WTC11 (cell line): ENCODE measurements around the gene SPAG9. TPM values are rescaled to one million over a fixed set of nuclear protein-coding genes. Genes with fewer than 3 reads are reported as not detected.
A peak's percentile ranks its signal among the peaks of the same experiment; 100 is the strongest.

ENCODE experiments used
- ATAC-seq: fragments of 200-7000 bp; cut with Tn5 transposase; 2 replicates; pipeline ENCODE4 v1.10.0; 2021; ENCODE audit warnings: mild to moderate bottlenecking, moderate library complexity
- CTCF ChIA-PET: fragments of 300-600 bp; sonication (Branson Sonifier 250); formaldehyde crosslinking; loops from one replicate; lab custom pipeline; 2021; ENCODE audit warnings: antibody characterized with exemption; lab: Charles Lee
- POLR2A ChIA-PET: fragments of 350-600 bp; sonication (Branson Sonifier 250); formaldehyde crosslinking; loops from one replicate; lab custom pipeline; 2021; ENCODE audit warnings: antibody characterized with exemption; lab: Charles Lee
- DNase-seq: peaks from one replicate; pipeline ENCODE4 v3.0.0; 2021; ENCODE audit warnings: low spot score
- H3K27ac Mint-ChIP-seq: 2 replicates; pipeline ENCODE4 v1.8.0; 2021; ENCODE audit warnings: mixed read lengths
- H3K27me3 Mint-ChIP-seq: 2 replicates; pipeline ENCODE4 v1.8.0; 2021; ENCODE audit warnings: low read depth, mild to moderate bottlenecking, moderate library complexity, mixed read lengths
- H3K36me3 Mint-ChIP-seq: 2 replicates; pipeline ENCODE4 v1.8.0; 2021; ENCODE audit warnings: mixed read lengths
- H3K4me1 Mint-ChIP-seq: 2 replicates; pipeline ENCODE4 v1.8.0; 2022; ENCODE audit warnings: mixed read lengths
- H3K4me3 Mint-ChIP-seq: 2 replicates; pipeline ENCODE4 v1.8.0; 2021; ENCODE audit warnings: mild to moderate bottlenecking, moderate library complexity, mixed read lengths
- H3K9me3 Mint-ChIP-seq: 2 replicates; pipeline ENCODE4 v1.8.0; 2021; ENCODE audit warnings: mixed read lengths
- ESRRA ChIP-seq: sonication (generic); formaldehyde crosslinking; IDR thresholded peaks from 2 replicates; pipeline ENCODE4 v1.8.1; 2022; ENCODE audit warnings: mild to moderate bottlenecking, missing genetic modification reagents, borderline replicate concordance
- FOXK1 ChIP-seq: sonication (generic); formaldehyde crosslinking; IDR thresholded peaks from 2 replicates; pipeline ENCODE4 v1.8.0; 2022; ENCODE audit warnings: mild to moderate bottlenecking, moderate library complexity, missing genetic modification reagents
- FOXP1 ChIP-seq: sonication (generic); formaldehyde crosslinking; IDR thresholded peaks from 2 replicates; pipeline ENCODE4 v1.8.0; 2022; ENCODE audit warnings: missing genetic modification reagents, mild to moderate bottlenecking, moderate library complexity, borderline replicate concordance
- GABPB1 ChIP-seq: sonication (generic); formaldehyde crosslinking; IDR thresholded peaks from 2 replicates; pipeline ENCODE4 v1.8.1; 2023; ENCODE audit warnings: mild to moderate bottlenecking, missing genetic modification reagents
- HMGA2 ChIP-seq: fragments of 250-450 bp; sonication (Bioruptor Pico); IDR thresholded peaks from 2 replicates; pipeline ENCODE4 v1.4.0; 2021; ENCODE audit warnings: mild to moderate bottlenecking, moderate library complexity
- MXD4 ChIP-seq: fragments of 250-450 bp; sonication (Bioruptor Pico); IDR thresholded peaks from 2 replicates; pipeline ENCODE4 v1.8.0; 2021; ENCODE audit warnings: mild to moderate bottlenecking, moderate library complexity, borderline replicate concordance
- NFATC4 ChIP-seq: fragments of 250-450 bp; sonication (Bioruptor Pico); IDR thresholded peaks from 2 replicates; pipeline ENCODE4 v1.9.0; 2021; ENCODE audit warnings: mild to moderate bottlenecking
- OVOL2 ChIP-seq: fragments of 250-450 bp; sonication (Bioruptor Pico); IDR thresholded peaks from 2 replicates; pipeline ENCODE4 v1.9.0; 2021; ENCODE audit warnings: mild to moderate bottlenecking, borderline replicate concordance
- PRRX2 ChIP-seq: fragments of 250-450 bp; sonication (Bioruptor Pico); IDR thresholded peaks from 2 replicates; pipeline ENCODE4 v1.8.0; 2021; ENCODE audit warnings: mild to moderate bottlenecking
- RORB ChIP-seq: fragments of 250-450 bp; sonication (Bioruptor Pico); IDR thresholded peaks from 2 replicates; pipeline ENCODE4 v1.9.0; 2021; ENCODE audit warnings: mild to moderate bottlenecking
- SMAD3 ChIP-seq: sonication (generic); formaldehyde crosslinking; IDR thresholded peaks from 2 replicates; pipeline ENCODE4 v1.8.0; 2022; ENCODE audit warnings: missing genetic modification reagents, mild to moderate bottlenecking, borderline replicate concordance
- TEAD1 ChIP-seq: sonication (generic); formaldehyde crosslinking; IDR thresholded peaks from 2 replicates; pipeline ENCODE4 v1.8.0; 2022; ENCODE audit warnings: mild to moderate bottlenecking, missing genetic modification reagents
- TEAD4 ChIP-seq: sonication (generic); formaldehyde crosslinking; IDR thresholded peaks from 2 replicates; pipeline ENCODE4 v1.8.0; 2022; ENCODE audit warnings: mild to moderate bottlenecking, missing genetic modification reagents
- ZNF121 ChIP-seq: sonication (generic); formaldehyde crosslinking; IDR thresholded peaks from 2 replicates; pipeline ENCODE4 v1.8.0; 2023; ENCODE audit warnings: missing genetic modification reagents
- ZNF396 ChIP-seq: fragments of 250-450 bp; sonication (Bioruptor Pico); IDR thresholded peaks from 2 replicates; pipeline ENCODE4 v1.8.0; 2021; ENCODE audit warnings: mild to moderate bottlenecking, moderate library complexity, borderline replicate concordance
- ZNF416 ChIP-seq: fragments of 250-450 bp; sonication (Bioruptor Pico); IDR thresholded peaks from 2 replicates; pipeline ENCODE4 v1.9.0; 2021; ENCODE audit warnings: mild to moderate bottlenecking, inconsistent platforms
- total RNA-seq: library from RNA; stranded (reverse); gene quantifications from 3 replicates; pipeline ENCODE4 v1.2.3, GENCODE V29; 2021
- TF ChIP-seq, protein P1 (sequence below): sonication (generic); formaldehyde crosslinking; IDR thresholded peaks from 2 replicates; pipeline ENCODE4 v1.8.1; 2023; ENCODE audit warnings: mild to moderate bottlenecking, moderate library complexity, missing genetic modification reagents
- TF ChIP-seq, protein P2 (sequence below): sonication (generic); formaldehyde crosslinking; IDR thresholded peaks from 2 replicates; pipeline ENCODE4 v1.8.1; 2023; ENCODE audit warnings: mild to moderate bottlenecking, missing genetic modification reagents
- TF ChIP-seq, protein P3 (sequence below): sonication (generic); formaldehyde crosslinking; IDR thresholded peaks from 2 replicates; pipeline ENCODE4 v1.8.1; 2023; ENCODE audit warnings: mild to moderate bottlenecking, missing genetic modification reagents, moderate library complexity
- TF ChIP-seq, protein P4 (sequence below): fragments of 250-450 bp; sonication (Bioruptor Pico); IDR thresholded peaks from 2 replicates; pipeline ENCODE4 v1.8.0; 2021; ENCODE audit warnings: mild to moderate bottlenecking
- TF ChIP-seq, protein P5 (sequence below): fragments of 250-450 bp; sonication (Bioruptor Pico); IDR thresholded peaks from 2 replicates; pipeline ENCODE4 v2.1.2; 2022; ENCODE audit warnings: mild to moderate bottlenecking, moderate library complexity
- TF ChIP-seq, protein P6 (sequence below): sonication (generic); formaldehyde crosslinking; IDR thresholded peaks from 2 replicates; pipeline ENCODE4 v1.8.0; 2023; ENCODE audit warnings: missing genetic modification reagents, mild to moderate bottlenecking, borderline replicate concordance
- TF ChIP-seq, protein P7 (sequence below): sonication (generic); formaldehyde crosslinking; IDR thresholded peaks from 2 replicates; pipeline ENCODE4 v1.8.0; 2022; ENCODE audit warnings: mild to moderate bottlenecking, missing genetic modification reagents

SPAG9 gene
- total RNA-seq, 1 experiment from 2014 or later = 51.9 TPM

DNA sequence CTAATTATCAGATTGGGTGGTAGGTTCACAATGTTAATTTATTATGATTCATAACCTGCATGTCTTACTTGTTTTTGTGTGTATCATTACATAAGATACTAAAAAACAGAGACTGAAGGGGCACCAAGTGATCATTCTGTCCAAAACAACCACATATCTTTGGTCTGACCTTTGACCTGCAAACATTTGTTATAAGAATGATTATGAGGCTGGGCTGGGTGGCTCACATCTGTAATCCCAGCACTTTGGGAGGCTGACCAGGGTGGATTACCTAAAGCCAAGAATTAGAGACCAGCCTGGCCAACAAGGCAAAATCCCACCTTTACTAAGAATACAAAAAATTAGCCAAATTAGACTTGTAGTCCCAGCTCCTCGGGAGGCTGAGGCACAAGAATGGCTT is 116.4 kb downstream of the SPAG9 start:
- no peak overlapping the region for H3K27ac Mint-ChIP-seq
- DNase-seq = no peak
- ATAC-seq = no peak
- H3K4me3 Mint-ChIP-seq = no peak overlapping the region
- peaks cover 14% of the 10 kb centered on the region for H3K36me3 Mint-ChIP-seq
- H3K9me3 Mint-ChIP-seq = no peaks in the 10 kb centered on the region
- no peak for TF ChIP-seq ZNF121 (CRISPR knock-in tag)
- TF ChIP-seq, protein P1, sequence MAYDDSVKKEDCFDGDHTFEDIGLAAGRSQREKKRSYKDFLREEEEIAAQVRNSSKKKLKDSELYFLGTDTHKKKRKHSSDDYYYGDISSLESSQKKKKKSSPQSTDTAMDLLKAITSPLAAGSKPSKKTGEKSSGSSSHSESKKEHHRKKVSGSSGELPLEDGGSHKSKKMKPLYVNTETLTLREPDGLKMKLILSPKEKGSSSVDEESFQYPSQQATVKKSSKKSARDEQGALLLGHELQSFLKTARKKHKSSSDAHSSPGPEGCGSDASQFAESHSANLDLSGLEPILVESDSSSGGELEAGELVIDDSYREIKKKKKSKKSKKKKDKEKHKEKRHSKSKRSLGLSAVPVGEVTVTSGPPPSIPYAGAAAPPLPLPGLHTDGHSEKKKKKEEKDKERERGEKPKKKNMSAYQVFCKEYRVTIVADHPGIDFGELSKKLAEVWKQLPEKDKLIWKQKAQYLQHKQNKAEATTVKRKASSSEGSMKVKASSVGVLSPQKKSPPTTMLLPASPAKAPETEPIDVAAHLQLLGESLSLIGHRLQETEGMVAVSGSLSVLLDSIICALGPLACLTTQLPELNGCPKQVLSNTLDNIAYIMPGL = no peak
- TF ChIP-seq ESRRA (CRISPR knock-in tag) = no peak
- TF ChIP-seq, protein P2, sequence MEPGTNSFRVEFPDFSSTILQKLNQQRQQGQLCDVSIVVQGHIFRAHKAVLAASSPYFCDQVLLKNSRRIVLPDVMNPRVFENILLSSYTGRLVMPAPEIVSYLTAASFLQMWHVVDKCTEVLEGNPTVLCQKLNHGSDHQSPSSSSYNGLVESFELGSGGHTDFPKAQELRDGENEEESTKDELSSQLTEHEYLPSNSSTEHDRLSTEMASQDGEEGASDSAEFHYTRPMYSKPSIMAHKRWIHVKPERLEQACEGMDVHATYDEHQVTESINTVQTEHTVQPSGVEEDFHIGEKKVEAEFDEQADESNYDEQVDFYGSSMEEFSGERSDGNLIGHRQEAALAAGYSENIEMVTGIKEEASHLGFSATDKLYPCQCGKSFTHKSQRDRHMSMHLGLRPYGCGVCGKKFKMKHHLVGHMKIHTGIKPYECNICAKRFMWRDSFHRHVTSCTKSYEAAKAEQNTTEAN (CRISPR knock-in tag) = no peak
- TF ChIP-seq NFATC4 = no peak
- TF ChIP-seq ZNF396 (CRISPR knock-in tag) = no peak
- TF ChIP-seq, protein P3, sequence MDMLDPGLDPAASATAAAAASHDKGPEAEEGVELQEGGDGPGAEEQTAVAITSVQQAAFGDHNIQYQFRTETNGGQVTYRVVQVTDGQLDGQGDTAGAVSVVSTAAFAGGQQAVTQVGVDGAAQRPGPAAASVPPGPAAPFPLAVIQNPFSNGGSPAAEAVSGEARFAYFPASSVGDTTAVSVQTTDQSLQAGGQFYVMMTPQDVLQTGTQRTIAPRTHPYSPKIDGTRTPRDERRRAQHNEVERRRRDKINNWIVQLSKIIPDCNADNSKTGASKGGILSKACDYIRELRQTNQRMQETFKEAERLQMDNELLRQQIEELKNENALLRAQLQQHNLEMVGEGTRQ (CRISPR knock-in tag) = no peak
- TF ChIP-seq, protein P4, sequence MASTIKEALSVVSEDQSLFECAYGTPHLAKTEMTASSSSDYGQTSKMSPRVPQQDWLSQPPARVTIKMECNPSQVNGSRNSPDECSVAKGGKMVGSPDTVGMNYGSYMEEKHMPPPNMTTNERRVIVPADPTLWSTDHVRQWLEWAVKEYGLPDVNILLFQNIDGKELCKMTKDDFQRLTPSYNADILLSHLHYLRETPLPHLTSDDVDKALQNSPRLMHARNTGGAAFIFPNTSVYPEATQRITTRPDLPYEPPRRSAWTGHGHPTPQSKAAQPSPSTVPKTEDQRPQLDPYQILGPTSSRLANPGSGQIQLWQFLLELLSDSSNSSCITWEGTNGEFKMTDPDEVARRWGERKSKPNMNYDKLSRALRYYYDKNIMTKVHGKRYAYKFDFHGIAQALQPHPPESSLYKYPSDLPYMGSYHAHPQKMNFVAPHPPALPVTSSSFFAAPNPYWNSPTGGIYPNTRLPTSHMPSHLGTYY = no peak
- TF ChIP-seq SMAD3 (CRISPR knock-in tag) = no peak
- TF ChIP-seq HMGA2 (CRISPR knock-in tag) = no peak
- no peak for TF ChIP-seq TEAD4 (CRISPR knock-in tag)
- TF ChIP-seq OVOL2 (CRISPR knock-in tag) = no peak
- TF ChIP-seq RORB (CRISPR knock-in tag) = no peak
- no peak for TF ChIP-seq MXD4
- TF ChIP-seq, protein P5, sequence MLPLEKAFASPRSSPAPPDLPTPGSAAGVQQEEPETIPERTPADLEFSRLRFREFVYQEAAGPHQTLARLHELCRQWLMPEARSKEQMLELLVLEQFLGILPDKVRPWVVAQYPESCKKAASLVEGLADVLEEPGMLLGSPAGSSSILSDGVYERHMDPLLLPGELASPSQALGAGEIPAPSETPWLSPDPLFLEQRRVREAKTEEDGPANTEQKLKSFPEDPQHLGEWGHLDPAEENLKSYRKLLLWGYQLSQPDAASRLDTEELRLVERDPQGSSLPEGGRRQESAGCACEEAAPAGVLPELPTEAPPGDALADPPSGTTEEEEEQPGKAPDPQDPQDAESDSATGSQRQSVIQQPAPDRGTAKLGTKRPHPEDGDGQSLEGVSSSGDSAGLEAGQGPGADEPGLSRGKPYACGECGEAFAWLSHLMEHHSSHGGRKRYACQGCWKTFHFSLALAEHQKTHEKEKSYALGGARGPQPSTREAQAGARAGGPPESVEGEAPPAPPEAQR (CRISPR knock-in tag) = no peak
- POLR2A ChIA-PET = no interaction called here
- no peaks in the 10 kb centered on the region for H3K27me3 Mint-ChIP-seq
- CTCF ChIA-PET = interaction anchor here (1.2 kb wide), 1 partner anchor 221 kb away, joined by 3 read pairs; no protein-coding TSS in a partner anchor
- H3K4me1 Mint-ChIP-seq = no peaks in the 10 kb centered on the region

DNA sequence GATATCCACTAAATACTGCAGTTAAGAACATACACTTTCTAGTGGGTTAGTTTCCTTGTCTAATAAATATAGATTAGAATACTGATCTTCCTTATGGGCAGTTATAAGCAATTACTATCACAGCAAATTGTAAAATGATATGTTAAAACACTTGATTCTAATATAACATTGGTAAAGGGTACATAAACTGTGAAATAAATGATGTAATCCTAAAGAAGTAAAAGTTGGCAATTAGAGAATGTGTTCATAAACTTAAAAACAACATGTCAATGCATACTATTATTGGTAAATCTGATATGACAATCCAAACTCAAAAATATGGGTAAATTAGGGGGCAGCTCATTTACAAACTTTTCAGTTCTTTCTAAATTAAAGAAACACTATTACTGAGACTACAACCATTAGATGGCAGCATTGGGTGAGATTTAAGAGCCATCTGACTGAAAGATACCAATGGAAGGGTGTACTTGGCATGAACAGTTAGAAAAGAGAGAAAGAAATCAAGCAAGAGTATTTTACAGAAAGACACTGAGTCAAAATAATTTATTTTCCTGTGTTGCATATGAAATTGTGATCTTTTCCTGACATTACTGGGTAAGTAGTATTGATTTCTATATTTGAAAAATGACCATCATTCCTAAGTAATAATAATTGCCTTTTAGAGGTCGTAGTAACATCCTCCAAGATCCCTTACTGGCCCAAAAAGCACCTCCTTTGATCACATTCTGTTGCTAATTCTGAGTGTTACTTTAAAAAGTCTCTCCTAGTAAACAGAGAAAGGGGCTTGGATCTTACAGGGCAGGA is 119.6 kb downstream of the SPAG9 start:
- ATAC-seq (peak; percentile 59), DNase-seq (no peak)
- Mint-ChIP-seq H3K4me3 (no peak overlapping the region), H3K4me1 (no peaks in the 10 kb centered on the region), H3K27me3 (no peaks in the 10 kb centered on the region), H3K36me3 (peaks cover 23% of the 10 kb centered on the region), H3K9me3 (no peaks in the 10 kb centered on the region), H3K27ac (no peak overlapping the region)
- ChIA-PET POLR2A (no interaction called here), CTCF (interaction anchor here (0.6 to 3.3 kb wide), 20 partner anchors 9 to 165 kb away, joined by 3 to 52 read pairs (median 4); partner anchors contain the start of genes NME1, NME2 and SPAG9)
- TF ChIP-seq, protein P6, sequence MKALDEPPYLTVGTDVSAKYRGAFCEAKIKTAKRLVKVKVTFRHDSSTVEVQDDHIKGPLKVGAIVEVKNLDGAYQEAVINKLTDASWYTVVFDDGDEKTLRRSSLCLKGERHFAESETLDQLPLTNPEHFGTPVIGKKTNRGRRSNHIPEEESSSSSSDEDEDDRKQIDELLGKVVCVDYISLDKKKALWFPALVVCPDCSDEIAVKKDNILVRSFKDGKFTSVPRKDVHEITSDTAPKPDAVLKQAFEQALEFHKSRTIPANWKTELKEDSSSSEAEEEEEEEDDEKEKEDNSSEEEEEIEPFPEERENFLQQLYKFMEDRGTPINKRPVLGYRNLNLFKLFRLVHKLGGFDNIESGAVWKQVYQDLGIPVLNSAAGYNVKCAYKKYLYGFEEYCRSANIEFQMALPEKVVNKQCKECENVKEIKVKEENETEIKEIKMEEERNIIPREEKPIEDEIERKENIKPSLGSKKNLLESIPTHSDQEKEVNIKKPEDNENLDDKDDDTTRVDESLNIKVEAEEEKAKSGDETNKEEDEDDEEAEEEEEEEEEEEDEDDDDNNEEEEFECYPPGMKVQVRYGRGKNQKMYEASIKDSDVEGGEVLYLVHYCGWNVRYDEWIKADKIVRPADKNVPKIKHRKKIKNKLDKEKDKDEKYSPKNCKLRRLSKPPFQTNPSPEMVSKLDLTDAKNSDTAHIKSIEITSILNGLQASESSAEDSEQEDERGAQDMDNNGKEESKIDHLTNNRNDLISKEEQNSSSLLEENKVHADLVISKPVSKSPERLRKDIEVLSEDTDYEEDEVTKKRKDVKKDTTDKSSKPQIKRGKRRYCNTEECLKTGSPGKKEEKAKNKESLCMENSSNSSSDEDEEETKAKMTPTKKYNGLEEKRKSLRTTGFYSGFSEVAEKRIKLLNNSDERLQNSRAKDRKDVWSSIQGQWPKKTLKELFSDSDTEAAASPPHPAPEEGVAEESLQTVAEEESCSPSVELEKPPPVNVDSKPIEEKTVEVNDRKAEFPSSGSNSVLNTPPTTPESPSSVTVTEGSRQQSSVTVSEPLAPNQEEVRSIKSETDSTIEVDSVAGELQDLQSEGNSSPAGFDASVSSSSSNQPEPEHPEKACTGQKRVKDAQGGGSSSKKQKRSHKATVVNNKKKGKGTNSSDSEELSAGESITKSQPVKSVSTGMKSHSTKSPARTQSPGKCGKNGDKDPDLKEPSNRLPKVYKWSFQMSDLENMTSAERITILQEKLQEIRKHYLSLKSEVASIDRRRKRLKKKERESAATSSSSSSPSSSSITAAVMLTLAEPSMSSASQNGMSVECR (CRISPR knock-in tag) = no peak
- TF ChIP-seq FOXK1 (CRISPR knock-in tag) (no peak), GABPB1 (CRISPR knock-in tag) (no peak), TEAD1 (CRISPR knock-in tag) (no peak), FOXP1 (CRISPR knock-in tag) (no peak), PRRX2 (CRISPR knock-in tag) (no peak), HMGA2 (CRISPR knock-in tag) (no peak), ZNF416 (no peak)
- TF ChIP-seq, protein P7, sequence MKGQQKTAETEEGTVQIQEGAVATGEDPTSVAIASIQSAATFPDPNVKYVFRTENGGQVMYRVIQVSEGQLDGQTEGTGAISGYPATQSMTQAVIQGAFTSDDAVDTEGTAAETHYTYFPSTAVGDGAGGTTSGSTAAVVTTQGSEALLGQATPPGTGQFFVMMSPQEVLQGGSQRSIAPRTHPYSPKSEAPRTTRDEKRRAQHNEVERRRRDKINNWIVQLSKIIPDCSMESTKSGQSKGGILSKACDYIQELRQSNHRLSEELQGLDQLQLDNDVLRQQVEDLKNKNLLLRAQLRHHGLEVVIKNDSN (CRISPR knock-in tag) = no peak
